GM12891 (cell line): ENCODE measurements around the gene DOK4.

ENCODE experiments used
- DNase-seq: peaks from one replicate; pipeline ENCODE4 v3.0.0; 2011; ENCODE audit warnings: low spot score; ENCODE audit not compliant: insufficient read length
- FAIRE-seq: peaks from 2 replicates; lab custom pipeline; 2011; peaks lifted over from hg19 to GRCh38; lab: Jason Lieb, UNC
- PAX5 ChIP-seq: IDR thresholded peaks from 2 replicates; pipeline ENCODE4 v1.6.1; 2011; ENCODE audit warnings: low read length, moderate library complexity, mild to moderate bottlenecking; ENCODE audit not compliant: insufficient read depth, severe bottlenecking
- POLR2A ChIP-seq: IDR thresholded peaks from 2 replicates; pipeline ENCODE4 v1.6.1; 2011; ENCODE audit warnings: low read depth, low read length, control low read depth
- POLR2AphosphoS5 ChIP-seq: IDR thresholded peaks from 2 replicates; pipeline ENCODE4 v1.6.1; 2011; ENCODE audit warnings: low read depth, low read length, control low read depth
- POU2F2 ChIP-seq: IDR thresholded peaks from 2 replicates; pipeline ENCODE4 v1.6.1; 2011; ENCODE audit warnings: low read depth, mild to moderate bottlenecking, control low read depth, low read length, moderate library complexity
- SPI1 ChIP-seq: IDR thresholded peaks from 2 replicates; pipeline ENCODE4 v1.6.1; 2011; ENCODE audit warnings: low read depth, low read length, control low read depth
- TAF1 ChIP-seq: IDR thresholded peaks from 2 replicates; pipeline ENCODE4 v1.6.1; 2011; ENCODE audit warnings: low read depth, low read length, control low read depth

The DOK4 gene

GRCh38 chr16:57479205-57479975 is 6.9 kb downstream of the DOK4 start:
- FAIRE-seq (no peak), DNase-seq (no peak)
- TF ChIP-seq POU2F2: no peak
- TF ChIP-seq POLR2A: no peak

- DNase-seq (no peak), FAIRE-seq (peak; percentile 66)
- no peak for TF ChIP-seq POLR2A
- TF ChIP-seq POLR2AphosphoS5: no peak
- TF ChIP-seq SPI1: no peak
- TF ChIP-seq PAX5: no peak
- TF ChIP-seq TAF1: no peak
- no peak for TF ChIP-seq POU2F2
These were observed 7.7 kb downstream of the DOK4 start for GRCh38 chr16:57478396-57479204.

GRCh38 chr16:57477531-57478202 is 8.6 kb downstream of the DOK4 start:
- TF ChIP-seq POU2F2 (no peak), TAF1 (no peak), SPI1 (no peak), POLR2AphosphoS5 (no peak), PAX5 (no peak), POLR2A (no peak)
- FAIRE-seq: no peak
- DNase-seq: no peak

DNA sequence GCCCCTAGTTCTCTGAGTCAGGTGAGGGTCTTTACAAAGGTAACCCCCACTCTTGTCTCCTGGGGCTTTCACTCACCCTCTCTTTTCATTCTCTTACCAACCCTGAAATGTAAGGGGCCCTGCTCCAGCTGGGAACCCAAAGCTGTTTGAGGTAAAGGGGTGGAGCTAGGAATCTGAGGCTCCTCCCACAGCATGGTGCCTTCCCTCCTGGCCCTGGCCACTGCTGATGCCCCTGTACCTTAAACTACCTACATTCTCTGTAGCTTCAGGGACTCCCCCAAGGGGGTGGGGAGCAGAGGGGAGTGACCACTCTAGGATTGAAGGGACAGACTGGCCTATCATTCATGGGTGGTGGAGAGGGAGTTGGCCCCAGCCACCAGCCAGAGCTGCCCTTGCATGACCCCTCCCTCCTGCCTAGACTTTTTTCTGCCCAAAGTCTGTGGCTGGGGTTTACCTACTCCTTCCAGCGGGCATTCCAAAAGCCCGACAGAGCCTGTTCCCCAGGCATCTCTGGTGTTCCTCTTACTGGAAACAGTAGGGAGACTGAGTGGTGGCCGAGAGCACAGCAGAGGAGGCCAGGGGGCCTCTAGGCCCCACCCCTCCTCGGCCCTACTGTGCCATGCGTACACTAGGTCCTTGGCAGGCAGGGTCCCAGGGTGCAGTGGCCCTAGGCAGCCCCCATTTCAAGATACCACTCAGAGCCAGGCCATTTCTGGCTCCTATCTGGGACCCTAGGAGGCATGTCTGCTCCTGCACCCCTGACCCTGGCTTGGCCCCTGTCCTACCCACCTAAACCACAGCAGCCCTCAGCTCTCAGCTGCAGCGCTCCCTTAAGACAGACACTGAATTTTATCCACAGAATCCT is 9.5 kb downstream of the DOK4 start:
- DNase-seq (no peak), FAIRE-seq (no peak)
- TF ChIP-seq POU2F2 (no peak), SPI1 (no peak), PAX5 (no peak), POLR2AphosphoS5 (no peak), TAF1 (no peak)

GRCh38 chr16:57475711-57476339 is 10.5 kb downstream of the DOK4 start:
- DNase-seq: peak; percentile 92
- TF ChIP-seq POLR2A (no peak), SPI1 (no peak), PAX5 (no peak), POLR2AphosphoS5 (no peak), TAF1 (no peak), POU2F2 (no peak)
- peak; percentile 97 for FAIRE-seq

DNA sequence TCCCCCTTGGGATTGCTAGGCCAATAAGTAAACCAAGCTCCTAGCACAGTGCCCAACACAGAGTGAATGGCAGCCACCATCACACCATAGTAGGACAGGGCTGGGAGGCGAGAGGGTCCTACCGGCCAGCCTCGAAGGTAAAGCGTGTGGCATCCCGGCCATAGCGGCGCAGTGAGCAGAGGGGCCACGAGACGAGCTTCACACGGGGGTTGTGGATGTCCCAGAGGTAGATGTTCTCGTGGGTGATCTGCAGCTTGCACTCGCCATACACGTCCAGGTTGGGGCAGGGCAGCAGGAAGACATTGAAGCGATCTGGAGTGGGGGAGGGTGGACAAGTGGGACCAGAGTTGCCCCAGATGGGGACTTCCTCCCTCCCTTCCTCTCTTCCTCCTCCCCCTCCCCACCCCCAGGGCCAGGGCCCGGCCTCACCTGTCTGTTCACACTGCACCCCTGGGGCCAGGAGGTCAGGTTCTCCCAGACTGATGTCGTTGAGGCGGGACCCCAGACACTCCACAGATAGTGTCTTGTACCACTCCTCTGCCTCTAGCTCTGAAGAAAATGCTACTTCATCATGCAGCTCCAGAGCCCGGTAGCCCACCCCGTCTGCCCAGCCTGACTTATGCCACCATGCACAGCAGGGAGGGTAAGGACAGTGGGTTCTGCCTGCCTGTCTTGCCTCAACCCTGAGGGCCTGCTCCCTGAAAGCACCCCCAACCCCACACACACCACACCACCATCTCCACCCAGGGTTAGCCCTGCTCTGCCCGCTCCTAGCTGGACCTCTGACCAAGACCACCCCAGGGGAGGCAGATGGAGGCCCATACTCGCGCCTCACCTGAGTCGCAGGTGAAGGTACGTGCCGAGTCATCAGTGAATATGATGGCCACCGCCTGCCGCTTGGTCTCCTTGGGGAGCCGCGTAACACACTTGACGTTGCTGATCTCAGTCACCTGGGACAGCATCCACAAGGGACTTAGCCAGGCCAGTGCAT is 11.3 kb downstream of the DOK4 start:
- TF ChIP-seq TAF1 (no peak), POLR2A (no peak), POU2F2 (no peak), PAX5 (no peak)
- no peak for FAIRE-seq
- no peak for DNase-seq

DNA sequence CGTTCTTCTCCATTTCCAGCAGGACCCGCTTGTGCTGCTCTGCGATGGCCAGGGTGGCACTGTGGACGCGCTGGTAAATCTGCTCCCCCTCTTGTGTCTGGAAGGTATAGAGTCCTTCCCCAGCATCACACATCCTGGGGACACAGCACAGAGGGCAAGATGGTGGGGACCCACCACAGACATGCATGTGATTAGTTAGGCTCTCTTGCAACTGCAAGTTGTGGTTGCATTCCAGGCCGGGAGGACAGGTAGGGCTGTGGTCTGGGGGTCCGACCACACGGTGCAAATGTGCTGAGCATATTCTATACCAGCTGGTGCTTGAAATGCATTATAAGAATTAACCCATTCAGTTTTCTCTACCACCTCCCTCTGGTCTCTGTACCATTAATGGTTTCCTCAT is 12.4 kb downstream of the DOK4 start:
- FAIRE-seq (no peak), DNase-seq (no peak)
- TF ChIP-seq TAF1 (no peak), SPI1 (no peak), PAX5 (no peak), POLR2A (no peak), POU2F2 (no peak), POLR2AphosphoS5 (no peak)
